T-helper 17 cell (primary cell): ENCODE results near the gene IL32. TPM values are rescaled to one million over a fixed set of nuclear protein-coding genes. Genes with fewer than 3 reads are reported as not detected.
A peak's percentile ranks its signal among the peaks of the same experiment; 100 is the strongest.

Experiments
- ATAC-seq: fragments of 150-1000 bp; cut with Tn5 transposase; 2 replicates; pipeline ENCODE4 v1.10.0; 2021; ENCODE audit warnings: mild to moderate bottlenecking, moderate library complexity
- DNase-seq, 3 donors: peaks; one replicate each; pipeline versions ENCODE4 v3.0.0 to v3.0.0-alpha.2; 2020 to 2021
- H3K9me3 ChIP-seq: one replicate; pipeline ENCODE4 v1.7.0; 2013; ENCODE audit warnings: low read length, mild to moderate bottlenecking; ENCODE audit not compliant: control insufficient read depth, poor library complexity, severe bottlenecking
- H3K27ac Mint-ChIP-seq: one replicate; pipeline ENCODE4 v1.8.0; 2022; ENCODE audit warnings: mild to moderate bottlenecking, moderate library complexity, mixed read lengths
- H3K27me3 Mint-ChIP-seq: one replicate; pipeline ENCODE4 v1.8.0; 2022; ENCODE audit warnings: mixed read lengths
- H3K36me3 Mint-ChIP-seq: one replicate; pipeline ENCODE4 v1.8.0; 2022; ENCODE audit warnings: low read depth, mixed read lengths
- H3K4me1 Mint-ChIP-seq: one replicate; pipeline ENCODE4 v1.8.0; 2022; ENCODE audit warnings: mild to moderate bottlenecking, mixed read lengths
- H3K4me3 Mint-ChIP-seq: one replicate; pipeline ENCODE4 v1.8.0; 2022; ENCODE audit warnings: mild to moderate bottlenecking, moderate library complexity, mixed read lengths
- total RNA-seq, 4 donors: library from RNA in 2 of 4; stranded (reverse) in 2 of 4; gene quantifications; one replicate each; pipeline ENCODE4 v1.2.3 and lab custom pipeline; 2022 to 2026

The IL32 gene
- total RNA-seq, 2 donors from 2014 or later = 1,099 to 1,147 TPM

- peak; percentile 73 to 90 (median 88) for DNase-seq
- ATAC-seq = peak; percentile 86
- Mint-ChIP-seq H3K27me3 (no peaks in the 10 kb centered on the region), H3K4me1 (peaks cover 17% of the 10 kb centered on the region), H3K27ac (peak overlapping the region; percentile 37), H3K4me3 (peak overlapping the region; percentile 84), H3K36me3 (no peaks in the 10 kb centered on the region)
- no peaks in the 10 kb centered on the region for H3K9me3 ChIP-seq
Observed at GRCh38 chr16:3099732-3100499, 34.5 kb downstream of the IL32 start.

GRCh38 chr16:3101018-3101840, 35.8 kb downstream of the IL32 start:
- no peaks in the 10 kb centered on the region for H3K27me3 Mint-ChIP-seq
- ATAC-seq = no peak
- peak in 1 of 3 donors; percentile 26 for DNase-seq
- no peaks in the 10 kb centered on the region for H3K9me3 ChIP-seq
- no peaks in the 10 kb centered on the region for H3K36me3 Mint-ChIP-seq
- peak overlapping the region; percentile 86 for H3K4me3 Mint-ChIP-seq
- peak overlapping the region; percentile 88 for H3K27ac Mint-ChIP-seq
- peaks cover 20% of the 10 kb centered on the region for H3K4me1 Mint-ChIP-seq

GRCh38 chr16:3101841-3102470, 36.5 kb downstream of the IL32 start:
- ATAC-seq = no peak
- peak overlapping the region; percentile 88 for H3K27ac Mint-ChIP-seq
- H3K4me3 Mint-ChIP-seq = peak overlapping the region; percentile 86
- H3K36me3 Mint-ChIP-seq = no peaks in the 10 kb centered on the region
- no peak for DNase-seq
- peaks cover 24% of the 10 kb centered on the region for H3K4me1 Mint-ChIP-seq
- no peaks in the 10 kb centered on the region for H3K9me3 ChIP-seq
- no peaks in the 10 kb centered on the region for H3K27me3 Mint-ChIP-seq

- DNase-seq (peak; percentile 84 to 91 (median 88)), ATAC-seq (peak; percentile 97)
- H3K36me3 Mint-ChIP-seq = no peaks in the 10 kb centered on the region
- H3K4me1 Mint-ChIP-seq = peaks cover 17% of the 10 kb centered on the region
- no peaks in the 10 kb centered on the region for H3K27me3 Mint-ChIP-seq
- peak overlapping the region; percentile 87 for H3K4me3 Mint-ChIP-seq
- peak overlapping the region; percentile 90 for H3K27ac Mint-ChIP-seq
- no peaks in the 10 kb centered on the region for H3K9me3 ChIP-seq
Observed at GRCh38 chr16:3106205-3106928, 40.9 kb downstream of the IL32 start.

DNA sequence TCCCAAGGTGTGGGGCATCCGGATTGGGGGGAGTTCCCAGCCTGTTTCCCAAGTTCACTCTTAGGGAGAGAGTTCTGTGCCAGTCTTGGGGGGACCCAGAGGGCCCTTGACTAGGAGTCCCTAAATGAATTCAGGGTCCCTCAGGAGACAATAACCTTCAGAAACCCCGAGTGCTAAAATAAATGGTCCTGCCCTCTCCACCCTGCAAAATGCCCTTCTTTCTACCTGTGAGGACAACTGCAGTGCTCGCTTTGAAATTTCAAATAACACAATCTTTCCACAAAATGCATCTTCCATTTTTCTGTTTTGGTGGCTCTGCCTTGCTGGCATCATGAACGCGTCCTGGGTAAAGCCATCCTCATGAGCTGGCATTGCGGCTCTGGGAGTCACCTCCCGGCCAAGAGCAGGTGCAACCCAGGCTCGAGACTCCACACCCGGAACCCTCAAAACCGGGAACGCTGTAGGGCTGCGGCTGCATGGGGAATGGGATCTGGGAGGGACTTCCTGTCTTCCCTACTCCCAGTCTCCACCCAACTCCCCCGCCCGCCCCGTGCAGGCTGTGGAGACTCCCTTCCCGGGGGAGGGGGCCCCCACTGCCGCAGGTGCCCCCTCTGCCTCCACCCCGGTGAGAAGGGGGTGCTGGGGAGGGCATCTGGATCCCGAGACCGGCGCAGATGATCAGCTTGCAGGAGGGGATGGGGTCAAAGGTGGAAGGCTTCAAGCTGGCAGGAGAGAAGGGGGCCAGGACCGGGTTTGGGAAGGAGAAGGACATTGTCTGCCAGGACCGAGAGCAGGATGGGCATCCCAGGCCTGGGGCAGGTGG, 46.8 kb downstream of the IL32 start, which contains the start of gene ZNF205:
Gene ZNF205 (plus strand): TSS at position 529 of the 823 bp plus-strand sequence. CDS start 845 bp downstream, outside the sequence.
- Mint-ChIP-seq H3K4me3 (no peak within 1 kb of the TSS), H3K4me1 (peaks cover 1% of the 10 kb centered on the region), H3K27ac (peak within 1 kb of the TSS; percentile 24), H3K27me3 (peaks cover 20% of the 10 kb centered on the region), H3K36me3 (no peaks in the 10 kb centered on the region)
- no peak for DNase-seq
- H3K9me3 ChIP-seq = no peaks in the 10 kb centered on the region
- no peak for ATAC-seq

DNA sequence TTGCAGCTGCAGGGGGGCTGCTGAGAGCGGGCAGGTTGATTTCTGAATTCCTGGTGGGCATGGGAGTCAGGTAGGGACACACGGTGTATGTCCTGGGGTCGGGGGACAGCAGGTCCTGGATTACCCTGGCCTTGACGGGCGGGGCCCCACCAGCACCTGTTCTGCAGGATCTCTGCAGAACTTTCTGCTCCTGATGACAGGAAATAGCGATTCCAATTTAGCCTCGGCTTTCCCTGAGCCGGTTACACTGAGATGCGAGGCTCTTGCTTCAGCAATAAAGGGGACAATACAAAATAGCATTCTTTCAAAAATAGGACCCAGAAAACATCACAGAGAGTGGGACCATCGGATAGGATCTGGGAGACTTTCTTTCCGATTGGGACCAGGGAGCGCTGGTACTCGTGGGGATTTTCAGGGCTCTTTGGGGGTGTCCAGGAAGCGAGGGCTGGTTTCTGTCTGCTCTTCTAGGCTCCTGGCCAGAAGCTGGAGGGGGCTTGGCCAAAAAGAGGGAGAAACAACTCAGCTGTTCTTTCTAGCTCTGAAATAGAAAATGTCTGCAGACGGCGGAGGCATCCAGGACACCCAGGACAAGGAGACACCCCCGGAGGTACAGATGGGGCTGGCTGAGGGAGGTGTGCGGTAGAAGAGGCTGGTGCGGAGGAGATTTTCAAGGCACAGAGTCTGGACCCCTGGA, 47.6 kb downstream of the IL32 start:
- Mint-ChIP-seq H3K4me3 (no peak overlapping the region), H3K4me1 (no peaks in the 10 kb centered on the region), H3K27ac (peak overlapping the region; percentile 24), H3K36me3 (no peaks in the 10 kb centered on the region), H3K27me3 (peaks cover 20% of the 10 kb centered on the region)
- ATAC-seq (no peak), DNase-seq (no peak)
- no peaks in the 10 kb centered on the region for H3K9me3 ChIP-seq

GRCh38 chr16:3113765-3114479, 48.5 kb downstream of the IL32 start:
- no peaks in the 10 kb centered on the region for H3K4me1 Mint-ChIP-seq
- H3K9me3 ChIP-seq = no peaks in the 10 kb centered on the region
- ATAC-seq = no peak
- no peak overlapping the region for H3K27ac Mint-ChIP-seq
- DNase-seq = no peak
- no peaks in the 10 kb centered on the region for H3K36me3 Mint-ChIP-seq
- H3K4me3 Mint-ChIP-seq = no peak overlapping the region
- peaks cover 20% of the 10 kb centered on the region for H3K27me3 Mint-ChIP-seq

DNA sequence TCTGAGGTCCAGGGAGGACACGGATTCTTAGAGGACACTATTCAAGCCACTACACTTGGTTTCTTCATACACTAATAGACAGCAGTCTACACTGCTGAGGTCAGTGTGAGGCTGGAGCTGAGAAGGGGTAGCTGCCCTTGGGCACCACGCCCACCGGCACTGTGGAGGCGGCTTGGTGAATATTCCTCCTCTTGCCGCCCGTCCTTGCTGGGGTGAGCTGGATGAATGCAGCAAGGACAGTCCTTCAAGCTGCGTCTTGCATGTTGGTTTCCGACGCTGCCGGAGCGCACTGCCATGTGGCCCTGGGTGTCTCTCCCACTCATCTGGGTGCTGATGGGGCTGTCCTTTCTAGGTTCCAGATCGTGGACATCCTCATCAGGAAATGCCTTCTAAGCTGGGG, 49.6 kb downstream of the IL32 start:
- no peak for ATAC-seq
- H3K4me3 Mint-ChIP-seq = no peak overlapping the region
- H3K27me3 Mint-ChIP-seq = peaks cover 20% of the 10 kb centered on the region
- H3K4me1 Mint-ChIP-seq = no peaks in the 10 kb centered on the region
- H3K9me3 ChIP-seq = no peaks in the 10 kb centered on the region
- no peak overlapping the region for H3K27ac Mint-ChIP-seq
- no peak for DNase-seq
- no peaks in the 10 kb centered on the region for H3K36me3 Mint-ChIP-seq

DNA sequence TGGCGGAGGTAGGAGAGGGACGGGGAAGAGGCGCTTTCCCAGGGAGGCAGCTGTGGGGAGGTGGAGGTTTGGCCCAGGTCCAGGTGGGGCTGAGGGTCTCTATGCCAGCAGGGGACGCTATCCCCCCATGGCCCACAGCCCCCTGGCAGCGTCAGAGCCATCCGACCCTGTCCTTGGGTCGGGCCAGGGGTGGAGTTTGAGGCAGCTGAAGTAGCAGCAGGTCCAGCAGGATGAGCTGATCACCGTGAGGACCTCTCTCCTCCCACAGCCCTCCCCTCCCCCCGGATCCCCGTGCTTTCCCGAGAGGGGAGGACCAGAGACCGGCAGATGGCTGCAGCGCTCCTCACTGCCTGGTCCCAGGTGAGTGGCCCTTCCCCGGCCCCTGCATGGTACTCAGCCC, 50.1 kb downstream of the IL32 start:
- H3K36me3 Mint-ChIP-seq = no peaks in the 10 kb centered on the region
- H3K9me3 ChIP-seq = no peaks in the 10 kb centered on the region
- no peak overlapping the region for H3K27ac Mint-ChIP-seq
- H3K4me3 Mint-ChIP-seq = no peak overlapping the region
- H3K4me1 Mint-ChIP-seq = no peaks in the 10 kb centered on the region
- ATAC-seq (no peak), DNase-seq (no peak)
- H3K27me3 Mint-ChIP-seq = peaks cover 20% of the 10 kb centered on the region

GRCh38 chr16:3118204-3118790, 52.9 kb downstream of the IL32 start:
- Mint-ChIP-seq H3K27ac (no peak overlapping the region), H3K4me1 (no peaks in the 10 kb centered on the region), H3K27me3 (peaks cover 13% of the 10 kb centered on the region)

GRCh38 chr16:3118846-3119245, 53.4 kb downstream of the IL32 start:
- H3K27me3 Mint-ChIP-seq = peaks cover 10% of the 10 kb centered on the region
- no peaks in the 10 kb centered on the region for H3K9me3 ChIP-seq
- ATAC-seq (no peak), DNase-seq (no peak)
- H3K36me3 Mint-ChIP-seq = no peaks in the 10 kb centered on the region
- H3K4me3 Mint-ChIP-seq = no peak overlapping the region
- no peak overlapping the region for H3K27ac Mint-ChIP-seq
- peaks cover 3% of the 10 kb centered on the region for H3K4me1 Mint-ChIP-seq

More at GRCh38 chr16:3118204-3118790, 52.9 kb downstream of the IL32 start:
- no peaks in the 10 kb centered on the region for H3K9me3 ChIP-seq
- no peak overlapping the region for H3K4me3 Mint-ChIP-seq
- no peaks in the 10 kb centered on the region for H3K36me3 Mint-ChIP-seq
- ATAC-seq = no peak
- DNase-seq = no peak
